ENCODE measurements around the gene SEC63.

GRCh38 chr6:107981695-107982094 lies 23.7 kb upstream of the SEC63 start:
- TF ChIP-seq CTCF (IDR thresholded peaks at IDR 0.05; ENCODE audit: low read depth, low read length, missing input control): no peak
- no peak for TF ChIP-seq SP1 (IDR thresholded peaks at IDR 0.05)
- TF ChIP-seq ATF3 (IDR thresholded peaks at IDR 0.05): no peak
- no peak for TF ChIP-seq MAX (IDR thresholded peaks at IDR 0.05)
- TF ChIP-seq ZBTB33 (IDR thresholded peaks at IDR 0.05): no peak
- no peak for TF ChIP-seq RAD21 (IDR thresholded peaks at IDR 0.05)
- no peak for TF ChIP-seq JUND (IDR thresholded peaks at IDR 0.05)
- TF ChIP-seq EGR1 (IDR thresholded peaks at IDR 0.05; ENCODE audit: low read depth in 2 of 2): no peak
- no peak for TF ChIP-seq REST (IDR thresholded peaks at IDR 0.05)
- TF ChIP-seq GABPA (IDR thresholded peaks at IDR 0.05 in 1 of 2, conservative IDR thresholded peaks at IDR 0.05 in 1 of 2): no peak
- TF ChIP-seq TAF1 (conservative IDR thresholded peaks at IDR 0.05): no peak
- TF ChIP-seq HNF4A (conservative IDR thresholded peaks at IDR 0.05): no peak

All from liver (tissue), 3 donors.